ENCODE measurements around the gene ZBED6. TPM values are rescaled to one million over a fixed set of nuclear protein-coding genes. Genes with fewer than 3 reads are reported as not detected.

The ZBED6 gene
- total RNA-seq (2022; extraction: Qiagen RNA extraction), result 1.6 to 4.0 TPM (median 2.8 TPM) in 5 replicates

DNA sequence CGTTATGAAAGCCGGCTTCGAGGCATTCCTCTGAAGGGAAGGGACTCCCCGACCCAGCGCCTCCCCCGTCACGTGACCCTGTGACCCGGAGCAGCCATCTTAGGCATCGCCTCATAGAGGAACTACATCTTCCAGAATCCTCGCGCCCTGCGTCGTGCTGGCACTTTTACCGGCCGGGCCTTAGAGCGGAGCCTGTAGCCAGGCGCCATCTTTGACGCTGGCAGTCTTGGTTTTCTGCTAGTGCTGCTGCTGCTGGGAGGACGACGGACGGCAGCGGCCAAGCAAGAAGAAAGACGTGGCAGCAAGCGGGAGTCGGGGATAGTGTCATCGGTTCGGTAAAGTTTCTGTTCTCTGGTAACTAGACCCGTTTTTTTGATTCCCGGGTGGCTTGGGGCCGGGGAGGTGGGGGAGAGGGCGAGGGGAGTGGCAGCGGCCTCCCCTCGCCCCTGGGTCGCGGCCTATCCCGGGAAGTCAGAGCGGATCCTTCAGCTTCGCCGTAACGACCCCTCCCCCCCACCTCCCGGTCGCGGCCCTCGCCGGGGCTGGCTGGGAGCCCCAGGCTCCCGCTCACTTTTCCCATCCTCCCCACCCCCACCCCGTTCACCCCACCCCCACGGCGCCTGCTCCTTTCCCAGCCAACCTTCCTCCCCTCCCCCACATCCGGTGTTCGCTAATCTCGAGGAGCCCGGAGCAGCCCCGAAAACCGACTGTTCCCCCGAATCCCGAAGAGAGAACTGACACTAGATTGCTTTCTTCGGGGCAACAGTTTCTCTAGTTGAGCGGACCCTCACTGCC is at the start of gene ZBED6, which contains the start of gene ZC3H11A:
Gene ZBED6, plus strand, starts transcription at position 183 of the 795 bp plus-strand sequence. CDS start 1,900 bp downstream, outside the sequence.
Gene ZC3H11A, plus strand, starts transcription at position 183 of the 795 bp plus-strand sequence. CDS start 21,448 bp downstream, outside the sequence.

DNA sequence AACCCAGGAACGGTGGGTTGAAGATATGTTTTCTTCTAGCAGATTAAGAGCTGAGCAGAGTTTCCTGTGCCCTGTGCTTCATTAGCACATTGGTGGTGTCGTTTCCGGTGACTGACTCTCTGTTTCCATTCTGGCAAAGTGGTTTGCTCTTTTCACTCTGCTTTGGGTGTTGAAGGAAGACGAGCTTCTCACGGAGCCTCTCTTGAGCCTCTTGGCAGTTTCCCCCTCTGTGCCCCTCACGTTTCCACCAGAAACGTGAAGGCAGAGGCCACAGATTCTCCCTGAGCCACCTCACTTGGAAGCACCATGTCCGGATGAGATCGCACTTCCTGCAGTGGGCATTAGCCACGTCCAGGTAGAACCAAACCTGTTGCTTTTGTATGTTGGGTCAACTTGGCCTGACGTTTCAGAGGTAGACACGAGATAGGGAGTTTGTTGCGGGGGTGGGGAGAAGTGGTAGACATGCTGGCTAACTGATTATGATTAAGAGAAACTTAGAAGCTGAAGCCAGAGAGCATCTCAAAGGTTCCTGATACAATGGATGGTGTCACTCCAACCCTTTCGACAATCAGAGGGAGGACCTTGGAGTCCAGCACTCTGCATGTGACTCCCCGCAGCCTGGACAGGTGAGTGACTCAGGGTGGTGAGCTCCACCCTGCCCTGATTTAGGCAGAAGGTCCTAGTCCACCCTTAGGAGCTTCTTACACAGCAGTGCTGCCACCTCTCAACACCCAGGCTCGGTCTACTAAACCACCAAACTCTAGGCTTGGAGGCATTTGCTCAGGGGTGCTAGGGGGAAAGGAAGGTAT is 30.2 kb upstream of the ZBED6 start, which contains the start of gene LAX1:
Gene LAX1, plus strand, starts transcription at position 155 of the 809 bp plus-strand sequence. Its CDS starts 383 bp downstream, at position 538.

Other genes with a start within 250 kb of the ZBED6 start
- 16.3 to 25.8 TPM (median 21.3 TPM) in 5 replicates for gene ATP2B4, start 168.8 kb upstream of the ZBED6 start, total RNA-seq (2022; extraction: Qiagen RNA extraction)
- gene LAX1, start 30.4 kb upstream of the ZBED6 start, total RNA-seq (2022; extraction: Qiagen RNA extraction), result 0.11 TPM in 1 of 5 replicates, not detected in the others
- gene ZC3H11A, start within 50 bp of the ZBED6 start, total RNA-seq (2022; extraction: Qiagen RNA extraction), result 36.5 to 53.6 TPM (median 38.4 TPM) in 5 replicates
- gene SNRPE, start 66.0 kb downstream of the ZBED6 start, total RNA-seq (2022; extraction: Qiagen RNA extraction), result 146 to 253 TPM (median 236 TPM) in 5 replicates

Measured in A549 treated with AZD2906 at 1 μM for 4 hours (cell line).